GM10248 (cell line): ENCODE measurements around the gene EIF1AY.
"Not testable (repeated sequence)": the region's sequence is repeated elsewhere in the genome, so short reads cannot be mapped to it uniquely, and the experiment has no call there.

Source experiments
- CTCF ChIA-PET: fragments of 300-600 bp; sonication (Branson Sonifier 250); formaldehyde crosslinking; extraction: SDS; loops from one replicate; lab custom pipeline; 2021; ENCODE audit warnings: antibody characterized with exemption; lab: Yijun Ruan, JAX
- POLR2A ChIA-PET: fragments of 350-650 bp; sonication (Branson Sonifier 250); formaldehyde crosslinking; extraction: SDS; loops from one replicate; lab custom pipeline; 2020; ENCODE audit warnings: antibody characterized with exemption; lab: Yijun Ruan, JAX
- DNase-seq: peaks from one replicate; pipeline ENCODE4 v3.0.0; 2012; ENCODE audit errors: extremely low spot score
- CTCF ChIP-seq: IDR thresholded peaks from 2 replicates; pipeline ENCODE4 v1.5.1; 2012; ENCODE audit warnings: mild to moderate bottlenecking, low read depth; ENCODE audit errors: extremely low read depth, missing control alignments, control extremely low read depth

EIF1AY gene

GRCh38 chrY:20549289-20549688 is 26.3 kb upstream of the EIF1AY start:
- no peak for TF ChIP-seq CTCF
- ChIA-PET POLR2A (no interaction called here), CTCF (no interaction called here)
- no peak for DNase-seq

GRCh38 chrY:20551840-20552239 is 23.7 kb upstream of the EIF1AY start:
- no peak for DNase-seq
- TF ChIP-seq CTCF: no peak
- POLR2A ChIA-PET: no interaction called here
- CTCF ChIA-PET: no interaction called here

DNA sequence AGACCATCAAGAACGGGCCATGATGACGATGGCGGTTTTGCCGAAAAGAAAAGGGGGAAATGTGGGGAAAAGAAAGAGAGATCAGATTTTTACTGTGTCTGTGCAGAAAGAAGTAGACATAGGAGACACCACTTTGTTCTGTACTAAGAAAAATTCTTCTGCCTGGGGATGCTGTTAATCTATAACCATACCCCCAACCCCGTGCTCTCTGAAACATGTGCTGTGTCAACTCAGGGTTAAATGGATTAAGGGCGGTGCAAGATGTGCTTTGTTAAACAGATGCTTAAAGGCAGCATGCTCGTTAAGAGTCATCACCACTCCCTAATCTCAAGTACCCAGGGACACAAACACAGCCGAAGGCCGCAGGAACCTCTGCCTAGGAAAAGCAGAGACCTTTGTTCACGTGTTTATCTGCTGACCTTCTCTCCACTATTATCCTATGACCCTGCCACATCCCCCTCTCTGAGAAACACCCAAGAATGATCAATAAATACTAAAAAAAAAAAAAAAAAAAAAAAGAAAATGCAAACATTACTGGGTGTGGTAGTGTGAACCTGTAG is 22.7 kb upstream of the EIF1AY start:
- DNase-seq, CTCF ChIA-PET, POLR2A ChIA-PET: not testable (repeated sequence)

DNA sequence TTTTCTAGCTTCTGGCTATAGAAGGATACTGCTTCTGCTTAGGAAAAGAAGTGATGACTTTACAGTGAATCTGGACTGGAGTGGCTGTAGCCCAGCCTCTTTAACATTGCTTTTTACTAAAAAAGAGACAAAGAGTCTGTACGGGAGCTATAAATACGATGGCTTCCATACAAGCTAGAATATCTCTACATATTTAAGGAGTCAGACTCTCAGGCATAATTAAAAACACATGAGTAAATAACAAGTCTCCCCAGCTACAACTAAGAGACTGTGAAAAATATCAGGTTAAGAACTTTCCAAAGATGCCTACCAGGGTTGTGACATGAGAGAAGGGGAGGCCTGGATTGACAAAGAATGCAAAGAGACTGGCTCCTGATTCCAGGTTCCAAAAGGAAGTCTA is 19.8 kb upstream of the EIF1AY start:
- no peak for TF ChIP-seq CTCF
- ChIA-PET CTCF (interaction anchor here (1.3 kb wide), 2 partner anchors 12 to 203 kb away, joined by 3 to 4 read pairs; no protein-coding TSS in a partner anchor), POLR2A (no interaction called here)
- no peak for DNase-seq

DNA sequence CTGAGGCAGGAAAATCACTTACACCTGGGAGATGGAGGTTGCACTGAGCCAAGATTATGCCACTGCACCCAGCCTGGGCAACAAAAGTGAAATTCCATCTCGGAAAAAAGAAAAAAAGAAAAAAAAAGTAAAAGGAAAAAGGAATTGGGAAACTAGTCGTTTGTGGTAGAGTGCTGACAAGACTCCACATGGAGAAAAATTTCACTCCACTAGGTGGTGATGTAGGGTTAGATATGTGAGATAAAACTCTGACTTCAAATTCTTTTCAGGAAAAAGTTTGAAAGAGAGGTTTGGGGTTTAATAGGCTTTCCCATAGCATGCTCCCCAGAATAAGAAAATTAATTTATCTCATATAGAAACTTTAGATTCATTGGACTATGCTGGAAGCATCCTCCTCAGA is 16.9 kb upstream of the EIF1AY start:
- peak; percentile 19 for TF ChIP-seq CTCF
- ChIA-PET POLR2A (no interaction called here), CTCF (no interaction called here)
- no peak for DNase-seq

DNA sequence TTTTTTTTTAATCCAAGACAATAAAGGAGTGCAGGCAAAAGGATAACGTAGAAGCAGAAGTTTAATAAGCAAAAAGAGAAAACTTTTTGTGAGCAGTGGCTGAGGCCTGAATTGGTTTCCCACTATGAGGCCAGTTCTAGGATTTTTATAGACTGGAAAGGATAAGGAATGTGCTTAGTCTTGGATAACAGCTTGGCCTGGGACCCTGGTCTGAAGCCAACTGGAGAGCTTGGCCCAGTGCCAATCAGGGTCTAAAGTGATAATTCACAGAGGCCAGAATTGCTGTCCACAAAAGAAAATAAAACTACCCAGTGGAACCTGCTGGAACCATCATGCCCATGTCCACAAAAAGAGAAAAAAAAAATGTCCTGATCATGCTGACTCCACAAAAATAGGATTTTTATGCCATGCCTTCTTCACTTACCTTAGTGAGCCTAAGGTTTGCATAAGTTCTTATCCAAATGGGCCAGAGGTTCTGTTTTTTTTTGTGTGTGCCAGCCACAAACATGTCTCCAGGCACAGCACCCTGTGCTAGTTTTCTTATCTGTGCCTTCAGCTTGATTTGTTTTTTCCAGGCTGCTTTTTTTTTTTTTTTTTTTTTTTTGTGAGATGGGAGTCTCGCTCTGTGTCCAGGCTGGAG is 15.6 kb upstream of the EIF1AY start:
- TF ChIP-seq CTCF: no peak
- ChIA-PET CTCF (interaction anchor here (1.1 kb wide), 1 partner anchor 181 kb away, joined by 3 read pairs; no protein-coding TSS in a partner anchor), POLR2A (no interaction called here)
- DNase-seq: no peak

DNA sequence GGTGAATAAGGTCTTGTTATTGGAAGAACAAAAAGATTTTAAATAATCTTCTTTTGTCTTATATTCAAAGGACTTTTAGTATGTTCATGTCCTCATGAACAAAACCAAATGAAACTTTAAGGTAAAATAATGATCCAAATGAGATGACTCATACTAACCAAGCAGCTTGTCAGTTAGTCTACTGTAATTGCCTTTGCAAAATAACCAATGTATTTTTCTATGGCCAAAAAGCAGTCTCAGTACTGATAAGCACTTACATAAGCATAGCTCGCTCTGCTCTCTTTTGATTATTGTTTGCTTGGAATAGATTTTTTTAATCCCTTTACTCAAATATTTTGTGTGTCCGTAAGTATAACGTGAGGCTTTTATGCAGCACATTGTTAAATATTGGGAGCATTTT is 4.3 kb upstream of the EIF1AY start:
- CTCF ChIA-PET: no interaction called here
- no peak for DNase-seq

More for the DNA sequence above, 4.3 kb upstream of the EIF1AY start:
- POLR2A ChIA-PET: no interaction called here
- TF ChIP-seq CTCF: no peak
